Measurements from ENCODE around the gene GPR37L1.

DNA sequence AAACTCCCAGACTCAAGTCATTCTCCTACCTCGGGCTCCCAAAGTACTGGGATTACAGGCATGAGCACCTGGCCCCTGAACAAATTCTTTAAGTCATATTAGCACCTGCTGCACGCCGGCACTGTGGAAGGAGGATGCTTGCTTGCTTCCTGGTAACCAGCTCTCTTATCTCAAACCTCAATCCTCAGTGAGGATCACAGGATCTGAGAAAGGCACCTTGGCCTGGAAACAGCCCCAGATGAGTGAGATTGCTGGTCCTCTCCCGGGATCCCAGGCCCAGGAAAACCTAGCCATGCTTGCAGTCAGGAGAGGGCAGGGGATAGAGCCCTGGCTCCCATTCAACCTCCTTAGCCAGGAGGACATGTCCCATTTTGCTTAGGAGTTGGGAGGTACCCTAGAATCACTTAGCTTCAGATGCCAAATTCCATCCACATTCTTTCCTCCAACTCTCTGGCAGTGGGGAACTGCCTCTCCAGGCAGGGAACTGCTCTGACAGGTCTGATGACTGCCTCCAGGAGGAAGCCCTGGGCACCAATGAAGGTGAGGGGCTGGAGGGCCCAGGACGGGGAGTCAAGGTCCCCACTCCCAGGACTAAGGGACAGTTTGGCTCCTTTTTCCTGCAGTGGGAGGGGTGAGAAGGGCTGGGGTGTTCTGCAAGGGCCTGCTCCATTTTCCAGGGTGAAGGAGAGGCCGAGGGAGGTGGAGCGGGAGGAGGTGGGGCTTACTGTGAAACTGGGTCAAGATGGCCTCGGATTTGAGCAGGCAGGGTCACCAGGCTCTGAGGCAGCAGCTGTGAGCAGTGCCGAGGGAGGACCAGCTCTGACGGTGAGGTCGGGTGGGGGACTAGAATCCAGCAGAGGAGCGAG is 9.5 kb downstream of the GPR37L1 start:
- TF ChIP-seq ZBTB7A (tag by site-specific recombination; IDR thresholded peaks at IDR 0.05; ENCODE audit: low read depth) (no peak), ZNF157 (tag by site-specific recombination; IDR thresholded peaks at IDR 0.05) (no peak)
